HG03442 (cell line): ENCODE data around the gene SERPINA1.

Source experiments
- ATAC-seq: cut with Tn5 transposase; IDR thresholded peaks from one replicate; pipeline ENCODE4 v1.9.1; 2021; ENCODE audit warnings: mild to moderate bottlenecking, moderate library complexity; ENCODE audit not compliant: unreplicated experiment

The SERPINA1 gene

GRCh38 chr14:94384342-94384741 lies 4.1 kb downstream of the SERPINA1 start:
- ATAC-seq = no peak

- no peak for ATAC-seq
Observed at GRCh38 chr14:94383777-94384176, 4.6 kb downstream of the SERPINA1 start.

- ATAC-seq = no peak
Observed at GRCh38 chr14:94382716-94383596, 5.4 kb downstream of the SERPINA1 start.

- ATAC-seq = no peak
Observed at GRCh38 chr14:94382099-94382715, 6.2 kb downstream of the SERPINA1 start.

GRCh38 chr14:94381149-94382030 lies 7.0 kb downstream of the SERPINA1 start:
- no peak for ATAC-seq

- ATAC-seq = no peak
Observed at GRCh38 chr14:94380225-94381148, 7.9 kb downstream of the SERPINA1 start.

GRCh38 chr14:94379291-94380224 lies 8.8 kb downstream of the SERPINA1 start:
- no peak for ATAC-seq

- ATAC-seq = no peak
Observed at GRCh38 chr14:94378527-94379290, 9.7 kb downstream of the SERPINA1 start.

GRCh38 chr14:94377866-94378470 lies 10.4 kb downstream of the SERPINA1 start:
- no peak for ATAC-seq

GRCh38 chr14:94376976-94377865 lies 11.2 kb downstream of the SERPINA1 start:
- no peak for ATAC-seq

GRCh38 chr14:94376108-94376975 lies 12.1 kb downstream of the SERPINA1 start:
- no peak for ATAC-seq

GRCh38 chr14:94375552-94376107 lies 12.8 kb downstream of the SERPINA1 start:
- ATAC-seq = no peak

- ATAC-seq = no peak
Observed at GRCh38 chr14:94374749-94375260, 13.6 kb downstream of the SERPINA1 start.

- ATAC-seq = no peak
Observed at GRCh38 chr14:94374116-94374515, 14.3 kb downstream of the SERPINA1 start.

- no peak for ATAC-seq
Observed at GRCh38 chr14:94373708-94374107, 14.7 kb downstream of the SERPINA1 start.
